NCI-H2029 (cell line): ENCODE data around the gene PHF23.
A peak's percentile ranks its signal among the peaks of the same experiment; 100 is the strongest.

Experiments used
- DNase-seq: peaks from one replicate; lab custom pipeline; 2025; lab: John Stamatoyannopoulos, UW

PHF23 gene

GRCh38 chr17:7239091-7240027 lies at the start of gene PHF23:
Gene PHF23, minus strand, starts transcription at chr17:7239457. Its CDS starts 178 bp downstream, at chr17:7239279.
- DNase-seq = peak; percentile 93

- no peak for DNase-seq
These were observed 46.4 kb upstream of the PHF23 start for GRCh38 chr17:7285679-7286078.

- DNase-seq = no peak
These were observed 45.7 kb upstream of the PHF23 start for GRCh38 chr17:7284911-7285310.

GRCh38 chr17:7283471-7284216 lies 44.4 kb upstream of the PHF23 start:
- no peak for DNase-seq

GRCh38 chr17:7282752-7283321 lies 43.6 kb upstream of the PHF23 start:
- DNase-seq = no peak

GRCh38 chr17:7281953-7282751 lies 42.9 kb upstream of the PHF23 start:
- DNase-seq = no peak

- peak; percentile 66 for DNase-seq
These were observed 42.1 kb upstream of the PHF23 start, which contains the start of gene SLC2A4 for GRCh38 chr17:7281074-7281952. Gene SLC2A4, plus strand, starts transcription at chr17:7281718. Its CDS starts 217 bp downstream, at chr17:7281935.

GRCh38 chr17:7280519-7281073 lies 41.3 kb upstream of the PHF23 start:
- peak; percentile 31 for DNase-seq

GRCh38 chr17:7279448-7279847 lies 40.2 kb upstream of the PHF23 start:
- no peak for DNase-seq

GRCh38 chr17:7266784-7267183 lies 27.5 kb upstream of the PHF23 start:
- no peak for DNase-seq

GRCh38 chr17:7263801-7264078 lies 24.5 kb upstream of the PHF23 start:
- DNase-seq = no peak

GRCh38 chr17:7262935-7263800 lies 23.9 kb upstream of the PHF23 start:
- peak; percentile 43 for DNase-seq

GRCh38 chr17:7262192-7262934 lies 23.1 kb upstream of the PHF23 start, which contains the start of gene CLDN7:
Gene CLDN7, minus strand, starts transcription at chr17:7262478. Its CDS starts 435 bp downstream, at chr17:7262043.
- peak; percentile 80 for DNase-seq

- DNase-seq = no peak
These were observed 22.3 kb upstream of the PHF23 start for GRCh38 chr17:7261379-7262191.

GRCh38 chr17:7260651-7261378 lies 21.6 kb upstream of the PHF23 start:
- peak; percentile 24 for DNase-seq

- no peak for DNase-seq
These were observed 20.9 kb upstream of the PHF23 start for GRCh38 chr17:7260151-7260550.

GRCh38 chr17:7259555-7259889 lies 20.3 kb upstream of the PHF23 start:
- no peak for DNase-seq
